ENCODE results near the gene LRRIQ4.

GRCh38 chr3:169774186-169774585 lies 38.5 kb upstream of the LRRIQ4 start:
- TF ChIP-seq GATA2 (IDR thresholded peaks at IDR 0.05; ENCODE audit: low read depth, low read length) = no peak
- no peak for TF ChIP-seq GATA3 (IDR thresholded peaks at IDR 0.05; ENCODE audit: low read depth, low read length)
